Activated CD4-positive, alpha-beta T cell treated with anti-CD3 and anti-CD28 coated beads for 24 hours (primary cell): Measurements from ENCODE around the gene PRDM5.
A peak's percentile ranks its signal among the peaks of the same experiment; 100 is the strongest.

Experiments used
- DNase-seq, 2 donors: peaks; one replicate each; pipeline ENCODE4 v3.0.0-alpha.2; 2020; ENCODE audit warnings: low read depth in 2 of 2

The PRDM5 gene

GRCh38 chr4:120922381-120923206 is at the start of gene PRDM5:
TSS of gene PRDM5 (minus strand) at chr4:120922726. CDS start at chr4:120922608, 118 bp downstream.
- DNase-seq: peak in 1 of 2 donors; percentile 11

GRCh38 chr4:120971884-120972283 is 49.4 kb upstream of the PRDM5 start:
- no peak for DNase-seq

DNA sequence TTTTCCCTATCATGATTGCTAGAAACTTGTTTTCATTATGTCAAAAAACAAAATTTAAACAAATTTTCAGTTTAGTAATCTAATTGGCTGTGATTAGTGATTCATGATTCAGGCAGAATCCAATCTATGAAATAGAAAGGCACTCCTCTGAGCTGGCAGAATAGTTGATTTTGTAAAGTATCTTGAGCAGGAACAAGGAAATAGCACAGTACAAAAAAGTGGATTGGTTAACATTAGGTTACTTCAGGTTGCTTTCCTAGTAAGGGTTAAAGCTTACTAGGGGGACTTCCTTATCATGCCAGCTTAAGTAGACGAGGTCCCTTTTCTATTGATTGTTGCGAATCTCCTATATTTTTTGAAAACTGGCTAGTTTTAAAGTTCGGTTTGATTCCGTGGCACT is 43.4 kb upstream of the PRDM5 start:
- DNase-seq: no peak

GRCh38 chr4:120964596-120964995 is 42.1 kb upstream of the PRDM5 start:
- DNase-seq: no peak

DNA sequence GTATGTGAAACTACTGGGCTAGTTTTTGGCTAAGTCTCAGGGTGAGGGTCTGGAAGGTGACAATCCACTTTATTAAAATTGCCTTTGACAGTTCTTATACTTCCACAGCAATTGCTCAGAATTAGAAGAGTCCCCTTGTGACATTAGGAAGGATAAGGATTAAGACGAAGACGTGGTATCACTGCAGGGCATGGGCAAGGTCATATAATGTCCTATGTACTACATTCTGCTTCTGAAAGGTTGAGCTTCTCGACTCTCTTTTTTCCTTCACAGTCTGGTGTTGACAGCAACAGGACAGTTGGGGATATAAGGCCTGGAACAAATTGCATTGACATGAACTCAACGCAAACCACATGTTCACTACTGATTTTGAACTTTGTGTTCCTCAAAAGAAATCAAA is 40.9 kb upstream of the PRDM5 start:
- no peak for DNase-seq

- DNase-seq: no peak
Observed at GRCh38 chr4:120960656-120961267, 38.2 kb upstream of the PRDM5 start.

GRCh38 chr4:120948382-120948781 is 25.9 kb upstream of the PRDM5 start:
- no peak for DNase-seq

DNA sequence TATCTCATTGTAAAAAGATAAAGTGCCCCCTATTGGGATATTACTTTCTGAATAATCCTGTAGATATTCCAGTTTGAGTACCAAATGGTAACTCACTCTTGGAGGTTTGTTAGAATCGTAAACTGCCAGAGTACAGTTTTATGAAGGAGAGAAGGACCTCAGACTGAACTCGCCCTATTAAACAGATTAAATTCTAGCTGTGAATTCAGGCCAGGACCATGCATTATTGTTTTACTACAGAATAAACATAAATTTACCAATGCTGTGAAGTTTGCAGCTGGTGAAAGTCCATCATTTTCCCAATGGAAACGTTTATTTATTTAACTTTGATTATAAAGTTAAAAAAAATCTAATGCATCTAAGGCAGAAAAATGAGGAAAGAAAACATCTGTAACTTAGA is 20.2 kb upstream of the PRDM5 start:
- DNase-seq: no peak

- no peak for DNase-seq
Observed at GRCh38 chr4:120940547-120940946, 18.0 kb upstream of the PRDM5 start.

- no peak for DNase-seq
Observed at GRCh38 chr4:120939693-120940092, 17.2 kb upstream of the PRDM5 start.

- DNase-seq: no peak
Observed at GRCh38 chr4:120929847-120930246, 7.3 kb upstream of the PRDM5 start.

DNA sequence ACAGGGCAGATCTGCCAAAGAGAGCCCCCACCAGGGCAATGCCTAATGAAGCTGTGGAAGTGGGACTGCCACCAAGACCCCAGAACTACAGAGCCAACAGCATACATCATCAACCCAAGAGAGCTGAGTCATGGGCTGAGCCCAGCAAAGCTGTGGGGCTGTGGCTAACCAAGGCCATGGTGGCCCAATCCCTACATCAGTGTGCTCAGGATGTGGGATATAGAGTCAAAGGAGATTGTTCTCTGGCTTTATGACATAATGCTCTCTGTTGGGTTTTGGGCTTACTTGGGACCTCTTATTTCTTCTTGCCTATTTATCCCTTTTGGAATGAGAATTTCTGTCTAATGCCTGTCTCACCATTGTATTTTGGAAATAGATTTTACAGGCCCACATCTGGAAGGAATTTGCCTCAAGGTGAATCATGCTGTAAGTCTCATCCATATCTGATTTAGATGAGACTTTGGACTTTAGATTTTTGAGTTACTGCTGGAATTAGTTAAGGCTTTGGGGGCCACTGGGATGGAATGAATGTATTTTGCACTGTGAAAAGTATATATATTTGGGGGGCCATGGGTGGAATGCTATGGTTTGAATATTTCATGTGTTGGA is 5.4 kb upstream of the PRDM5 start:
- DNase-seq: no peak

DNA sequence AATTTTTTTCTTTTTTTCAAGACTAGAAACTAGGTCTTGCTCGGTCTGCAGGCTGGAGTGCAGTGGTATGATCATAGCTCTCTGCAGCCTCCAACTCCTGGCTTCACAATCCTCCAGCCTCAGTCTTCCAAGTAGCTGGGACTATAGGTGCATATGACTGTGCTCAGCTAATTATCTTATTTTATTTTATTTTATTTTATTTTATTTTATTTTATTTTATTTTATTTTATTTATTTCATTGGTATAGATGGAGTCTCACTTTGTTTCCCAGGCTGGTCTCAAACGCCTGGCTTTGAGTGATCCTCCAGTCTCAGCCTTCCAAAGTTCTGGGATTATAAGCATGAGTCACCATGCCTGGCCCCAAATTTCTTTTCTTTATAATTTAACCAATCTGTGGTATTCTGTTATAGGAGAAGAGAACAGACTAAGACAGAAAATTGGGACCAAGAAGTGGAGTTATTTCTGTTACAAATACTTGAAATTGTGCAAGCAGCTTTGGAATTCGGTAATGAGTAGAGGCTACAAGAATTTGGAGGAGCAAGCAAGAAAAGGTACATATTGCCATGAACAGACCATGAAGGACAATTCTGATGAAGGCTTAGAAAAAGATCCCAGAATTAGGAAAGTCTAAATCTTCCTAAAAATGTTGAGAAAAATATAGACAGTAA is 4.0 kb upstream of the PRDM5 start:
- no peak for DNase-seq

GRCh38 chr4:120924931-120925330 is 2.4 kb upstream of the PRDM5 start:
- DNase-seq: no peak

DNA sequence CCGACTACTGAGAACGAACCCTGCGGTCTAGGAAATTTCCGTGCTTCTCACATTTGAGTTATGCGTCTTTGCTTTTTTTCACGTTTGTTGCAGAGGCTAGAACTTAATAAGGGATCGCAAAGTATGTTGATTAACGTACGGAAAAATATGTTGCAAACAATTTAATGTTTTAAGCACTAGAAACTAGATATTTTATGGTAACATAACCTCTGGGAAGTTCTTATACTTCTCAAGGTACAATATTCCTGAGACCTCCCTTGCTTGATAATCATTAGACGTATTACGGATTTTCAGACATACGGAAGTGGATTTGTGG is 639 bp upstream of the PRDM5 start:
- DNase-seq: no peak

DNA sequence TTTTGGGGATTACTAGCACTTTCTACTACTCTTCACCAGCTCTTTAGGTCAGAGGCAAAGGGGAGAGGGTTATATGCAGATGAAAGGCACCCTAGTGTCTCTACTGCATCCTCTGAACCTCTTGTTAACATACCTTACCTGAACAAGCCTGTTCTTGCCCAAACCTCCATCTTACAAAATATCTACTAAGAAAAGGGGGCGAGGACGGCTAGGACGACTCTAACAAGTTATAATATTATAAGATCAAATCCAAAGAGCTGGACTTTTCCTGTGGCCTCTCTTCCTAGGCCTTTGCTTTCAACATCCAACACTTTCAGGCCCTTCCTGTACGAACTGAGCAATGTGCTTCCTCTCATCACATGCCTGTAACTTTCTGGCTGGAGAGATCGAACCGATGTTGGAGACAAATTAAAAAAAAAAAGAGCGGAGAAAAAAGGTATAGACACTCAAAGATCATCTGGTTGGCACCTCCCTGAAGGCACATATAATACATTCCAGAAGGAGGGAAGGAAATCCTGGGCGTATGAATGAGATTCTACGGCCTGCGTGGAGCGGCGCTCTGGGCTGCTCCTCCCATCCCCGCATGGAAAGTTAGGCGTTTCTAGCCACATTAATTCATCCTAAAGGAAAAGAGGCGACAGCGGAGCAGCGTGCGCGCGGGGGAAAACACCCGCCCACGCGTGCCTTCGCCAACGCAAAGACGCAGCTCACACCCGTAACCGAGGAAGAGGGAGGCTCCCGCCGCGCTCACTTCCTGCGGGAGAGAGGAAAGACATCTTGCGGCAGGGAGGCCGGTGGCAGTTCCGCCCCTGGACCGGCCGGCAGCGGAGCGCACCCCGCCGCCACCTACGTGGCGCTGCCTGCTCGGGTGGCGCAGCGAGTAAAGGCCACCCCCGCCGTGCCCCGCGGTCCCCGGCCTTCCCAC is 808 bp downstream of the PRDM5 start:
- peak; percentile 16 to 42 for DNase-seq

GRCh38 chr4:120920666-120921065 is 1.9 kb downstream of the PRDM5 start:
- no peak for DNase-seq

DNA sequence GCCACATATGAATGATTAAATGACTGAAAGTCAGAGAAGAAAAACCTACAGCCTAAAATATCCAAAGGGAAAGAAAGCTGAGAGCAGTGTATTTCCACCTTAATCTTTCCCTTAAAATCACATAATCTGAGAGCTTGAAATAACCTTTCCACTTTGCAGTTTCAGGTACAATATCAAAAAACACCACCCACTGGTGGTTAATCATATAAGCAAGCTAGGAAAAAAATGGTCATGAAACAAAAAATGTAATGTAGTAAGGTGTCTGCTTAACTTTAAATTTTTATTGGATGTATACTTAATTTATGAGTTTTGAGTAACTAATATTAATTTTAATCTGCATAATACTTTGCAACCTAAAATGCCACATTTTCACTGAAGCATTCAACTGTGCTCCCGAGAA is 3.2 kb downstream of the PRDM5 start:
- DNase-seq: no peak

DNA sequence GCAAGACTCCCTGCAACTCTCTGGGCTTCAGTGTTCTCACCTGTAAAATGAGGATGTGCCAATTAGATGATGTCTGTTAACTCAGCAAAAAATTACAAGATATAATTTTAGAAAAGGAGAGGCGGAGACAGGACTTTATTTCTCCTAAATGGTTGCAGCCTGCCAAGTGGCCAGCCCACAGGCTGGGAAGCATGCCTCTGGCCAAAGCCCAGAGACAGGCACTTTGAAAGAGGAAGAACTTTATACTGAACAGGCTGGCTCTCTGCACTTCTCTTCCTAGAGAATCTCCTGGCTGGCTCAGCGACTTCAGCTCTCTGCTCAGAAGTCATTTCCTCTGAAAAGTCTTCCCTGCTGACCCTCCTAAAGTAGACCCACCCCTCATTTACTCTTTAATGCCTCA is 3.7 kb downstream of the PRDM5 start:
- no peak for DNase-seq

DNA sequence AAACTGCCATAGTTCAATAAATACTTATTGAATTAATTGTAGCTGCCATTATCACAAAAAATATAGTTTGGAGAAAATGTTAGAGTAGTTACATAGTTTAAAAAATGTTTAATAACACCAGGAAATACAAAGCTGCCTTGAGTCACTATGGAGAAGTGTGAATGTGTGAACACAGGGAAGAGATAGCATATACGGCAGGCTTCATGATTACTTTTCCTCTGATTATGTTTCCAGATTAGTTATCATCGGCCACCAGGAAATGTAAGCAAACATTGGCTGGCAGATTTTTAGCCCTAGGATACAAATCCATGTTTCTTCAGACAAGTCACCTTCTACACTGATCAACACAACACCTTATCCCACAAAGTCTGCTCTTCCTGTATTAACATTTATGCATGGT is 4.4 kb downstream of the PRDM5 start:
- no peak for DNase-seq

DNA sequence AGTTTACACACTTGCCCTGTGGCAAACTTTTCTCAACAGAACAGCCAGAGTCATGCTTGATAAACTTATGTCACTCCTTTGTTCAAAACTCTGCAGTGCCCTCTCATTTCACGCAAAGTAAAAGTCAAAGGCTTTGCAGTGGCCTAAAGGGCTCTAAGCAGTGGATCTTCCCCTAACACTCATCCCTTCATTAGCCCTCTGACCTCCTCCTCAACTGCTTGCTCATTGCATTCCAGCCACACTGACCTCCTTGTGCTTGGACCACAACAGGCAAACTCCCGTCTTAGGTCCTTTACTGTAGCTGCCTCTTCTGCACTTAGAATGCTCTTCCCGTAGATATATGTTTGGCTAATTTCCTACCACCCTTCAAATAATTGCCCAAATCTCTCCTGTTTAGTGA is 5.6 kb downstream of the PRDM5 start:
- no peak for DNase-seq

DNA sequence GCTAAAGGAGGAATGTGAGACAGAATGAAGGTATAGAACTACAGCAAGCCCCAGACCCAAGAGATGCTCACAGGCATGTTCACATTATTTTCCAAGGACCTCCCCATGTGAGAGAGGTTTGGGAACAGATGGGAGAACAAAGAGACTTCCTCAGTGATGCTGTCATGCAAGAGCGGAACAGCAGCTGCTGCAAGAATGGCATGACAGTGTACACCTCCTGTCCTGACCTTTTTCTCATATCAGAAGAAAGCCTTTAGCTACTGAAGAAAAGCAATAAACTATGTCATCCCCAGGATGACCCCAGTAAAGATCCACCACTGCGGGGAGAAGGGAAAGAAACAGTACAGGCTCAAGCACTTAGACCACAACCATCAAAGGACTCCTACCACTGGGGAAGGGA is 7.2 kb downstream of the PRDM5 start:
- DNase-seq: no peak
